GM12864 (cell line): Measurements from ENCODE around the gene PKP1.

ENCODE experiments used
- DNase-seq: peaks from one replicate; pipeline ENCODE4 v3.0.0-alpha.2; 2011; ENCODE audit warnings: low read depth
- H3K4me3 ChIP-seq: 2 replicates; pipeline ENCODE4 v1.5.1; 2011; ENCODE audit warnings: mild to moderate bottlenecking, low read depth, low read length, control low read depth
- TF ChIP-seq, protein P1 (sequence below): IDR thresholded peaks from 2 replicates; pipeline ENCODE4 v1.5.1; 2011; ENCODE audit warnings: low read depth, mild to moderate bottlenecking, moderate library complexity, low read length, control low read depth, inconsistent platforms; ENCODE audit errors: missing control alignments

PKP1 gene

DNA sequence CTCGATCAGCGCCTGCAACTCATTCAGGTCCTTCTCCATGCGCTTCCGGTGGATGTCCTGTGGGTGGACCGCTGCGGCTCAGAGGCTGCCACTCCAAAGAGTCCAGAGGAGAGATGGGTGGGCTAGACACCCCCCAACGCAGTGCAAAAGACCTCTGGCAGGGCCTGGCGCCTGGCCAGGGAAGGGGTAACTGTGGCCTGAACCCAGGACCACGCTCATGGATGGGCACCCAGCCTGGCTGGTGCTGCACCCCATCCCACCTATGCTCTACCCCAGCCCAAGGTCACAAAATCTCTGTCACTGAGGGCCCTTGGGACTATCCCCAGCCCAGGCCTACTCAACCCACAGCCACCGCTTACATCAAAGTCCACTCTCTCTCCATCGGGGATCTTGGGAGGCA is 81.9 kb downstream of the PKP1 start:
- TF ChIP-seq, protein P1, sequence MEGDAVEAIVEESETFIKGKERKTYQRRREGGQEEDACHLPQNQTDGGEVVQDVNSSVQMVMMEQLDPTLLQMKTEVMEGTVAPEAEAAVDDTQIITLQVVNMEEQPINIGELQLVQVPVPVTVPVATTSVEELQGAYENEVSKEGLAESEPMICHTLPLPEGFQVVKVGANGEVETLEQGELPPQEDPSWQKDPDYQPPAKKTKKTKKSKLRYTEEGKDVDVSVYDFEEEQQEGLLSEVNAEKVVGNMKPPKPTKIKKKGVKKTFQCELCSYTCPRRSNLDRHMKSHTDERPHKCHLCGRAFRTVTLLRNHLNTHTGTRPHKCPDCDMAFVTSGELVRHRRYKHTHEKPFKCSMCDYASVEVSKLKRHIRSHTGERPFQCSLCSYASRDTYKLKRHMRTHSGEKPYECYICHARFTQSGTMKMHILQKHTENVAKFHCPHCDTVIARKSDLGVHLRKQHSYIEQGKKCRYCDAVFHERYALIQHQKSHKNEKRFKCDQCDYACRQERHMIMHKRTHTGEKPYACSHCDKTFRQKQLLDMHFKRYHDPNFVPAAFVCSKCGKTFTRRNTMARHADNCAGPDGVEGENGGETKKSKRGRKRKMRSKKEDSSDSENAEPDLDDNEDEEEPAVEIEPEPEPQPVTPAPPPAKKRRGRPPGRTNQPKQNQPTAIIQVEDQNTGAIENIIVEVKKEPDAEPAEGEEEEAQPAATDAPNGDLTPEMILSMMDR: no peak
- no peak overlapping the region for H3K4me3 ChIP-seq
- DNase-seq: no peak

DNA sequence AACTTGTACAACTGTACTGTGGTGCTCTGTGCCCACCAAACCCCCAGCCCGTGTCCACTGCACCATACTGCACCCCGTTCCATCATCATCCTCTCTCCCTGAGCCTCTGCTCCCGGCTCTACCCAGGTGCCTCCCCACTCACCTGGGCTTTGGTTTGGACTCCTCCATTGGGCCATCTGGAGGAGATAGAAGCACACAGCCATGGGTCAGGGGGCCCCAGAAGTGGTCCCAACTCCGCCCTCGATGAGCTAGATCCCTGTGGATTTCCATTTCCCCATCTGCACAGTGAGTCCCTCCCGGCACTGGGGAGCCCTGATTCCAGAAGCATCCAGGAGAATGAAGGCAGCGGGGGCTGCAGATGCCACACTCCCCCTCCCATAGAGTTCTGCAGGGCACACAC is 83.4 kb downstream of the PKP1 start:
- TF ChIP-seq, protein P1: no peak
- no peak for DNase-seq
- no peak overlapping the region for H3K4me3 ChIP-seq

DNA sequence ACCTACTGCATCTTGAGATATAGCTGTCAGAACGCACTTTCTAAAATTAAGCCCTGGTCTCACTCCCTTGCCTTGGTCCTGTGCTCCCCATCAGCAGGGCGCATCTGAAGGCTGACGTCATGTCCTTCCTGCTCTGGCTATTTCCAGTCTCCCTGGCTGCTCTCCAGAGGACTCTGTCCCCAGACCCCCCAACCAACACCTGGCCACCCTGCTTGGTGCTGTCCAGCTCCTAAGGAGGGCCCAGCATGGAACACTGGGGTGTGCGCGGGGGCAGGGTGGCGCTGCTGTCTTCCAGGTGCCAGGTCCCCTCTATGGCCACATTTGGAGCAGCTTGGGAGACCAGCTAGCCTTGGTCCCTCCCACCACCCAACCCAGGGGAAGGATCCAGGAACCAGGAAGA is 85.9 kb downstream of the PKP1 start:
- no peak for DNase-seq
- TF ChIP-seq, protein P1: no peak
- H3K4me3 ChIP-seq: no peak overlapping the region

DNA sequence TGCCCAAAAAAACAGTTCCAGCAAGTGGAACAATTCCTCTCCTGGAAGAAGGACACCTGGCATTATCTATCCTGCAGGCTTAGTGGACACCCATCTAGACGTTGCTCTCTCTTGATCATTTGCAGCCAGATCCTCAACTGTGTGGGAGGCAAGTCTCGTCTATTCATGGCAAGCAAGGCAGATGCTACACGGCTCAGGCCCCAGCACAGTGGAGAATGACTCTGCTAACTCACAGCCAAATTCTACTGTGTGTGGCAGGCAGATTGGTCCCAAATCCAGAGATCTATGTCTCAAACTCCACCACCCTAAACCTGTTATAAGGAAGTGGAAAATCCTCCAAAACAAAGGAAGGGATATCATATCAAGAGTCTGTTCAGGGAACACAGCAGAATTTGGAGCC is 87.2 kb downstream of the PKP1 start:
- TF ChIP-seq, protein P1: no peak
- DNase-seq: no peak

DNA sequence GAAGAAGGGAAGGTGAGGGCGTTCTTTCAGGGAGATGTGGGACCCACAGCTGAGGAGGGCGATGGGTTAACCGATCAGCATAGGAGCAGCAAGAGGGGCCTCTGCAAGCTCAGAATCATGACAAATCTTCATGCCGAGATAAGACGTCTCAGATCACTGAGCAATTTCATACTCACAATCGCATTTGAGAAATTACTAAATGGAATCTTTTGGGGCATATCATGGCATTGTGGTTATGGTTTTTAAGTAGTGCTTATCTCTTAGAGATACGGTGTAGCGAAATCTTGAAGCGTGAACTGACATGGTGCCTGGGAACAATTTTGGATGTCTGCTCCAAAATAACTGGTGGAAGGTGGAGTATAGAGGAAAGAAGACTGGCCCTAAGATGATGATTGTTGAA is 88.0 kb downstream of the PKP1 start:
- no peak overlapping the region for H3K4me3 ChIP-seq
- no peak for DNase-seq
- TF ChIP-seq, protein P1: no peak

More for the DNA sequence above, 87.2 kb downstream of the PKP1 start:
- H3K4me3 ChIP-seq: no peak overlapping the region

DNA sequence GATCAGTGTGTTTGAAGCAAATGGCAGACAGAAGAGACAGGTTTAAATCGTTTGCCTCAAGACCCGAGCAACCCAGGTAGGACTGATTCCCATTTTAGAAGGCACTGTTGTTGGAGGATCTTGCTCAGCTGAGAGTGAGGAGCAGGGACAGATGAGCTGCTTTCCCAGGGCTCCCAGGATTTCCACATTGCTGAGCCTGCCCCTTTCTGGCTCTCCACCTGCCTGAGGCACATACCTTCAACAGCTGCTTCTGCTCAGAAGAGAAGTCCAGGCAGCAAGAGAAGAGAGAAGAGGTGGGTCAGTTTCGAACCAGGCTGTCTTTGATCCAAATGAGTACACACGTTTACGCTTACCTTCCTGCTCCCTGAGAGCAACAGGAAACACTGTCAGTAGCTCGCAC is 88.5 kb downstream of the PKP1 start:
- TF ChIP-seq, protein P1: no peak
- no peak for DNase-seq
- H3K4me3 ChIP-seq: no peak overlapping the region

DNA sequence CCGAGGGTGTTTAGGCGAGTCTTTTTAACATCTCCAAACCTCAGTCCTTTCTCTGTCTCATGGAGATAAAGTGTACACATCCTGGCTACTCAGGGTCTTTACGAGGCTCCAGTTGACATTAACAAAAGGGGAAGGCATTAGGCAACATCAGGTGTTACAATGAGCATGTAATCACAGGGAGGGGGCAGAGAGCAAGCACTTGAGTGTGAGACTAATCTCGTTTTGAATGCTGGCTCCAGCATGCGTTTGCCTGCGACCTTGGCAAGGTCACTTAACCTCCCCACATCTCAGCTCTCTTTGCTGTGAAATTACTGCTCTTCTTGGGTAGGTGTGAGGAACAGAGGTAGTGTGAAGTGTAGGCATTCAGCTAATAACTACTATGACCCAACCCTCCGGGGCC is 91.1 kb downstream of the PKP1 start:
- DNase-seq: no peak
- no peak overlapping the region for H3K4me3 ChIP-seq
- TF ChIP-seq, protein P1: no peak
